Liver (tissue), 3 donors: ENCODE results near the gene RPL38.

Experiments used
- CTCF ChIP-seq: fragments of 150-350 bp; IDR thresholded peaks from 2 replicates; pipeline ENCODE4 v1.5.1; 2017; ENCODE audit warnings: improper control_type of control experiment, low read depth, low read length; ENCODE audit not compliant: missing input control
- EGR1 ChIP-seq, 2 donors: IDR thresholded peaks; 2 replicates each; pipeline ENCODE4 v1.6.1; 2016 to 2018; ENCODE audit warnings: antibody characterized with exemption in 2 of 2, low read depth in 2 of 2
- GABPA ChIP-seq, 2 donors: IDR thresholded peaks in 1 of 2; conservative IDR thresholded peaks in 1 of 2; 2 replicates each; pipeline ENCODE4 v1.6.1; 2016; ENCODE audit warnings: antibody characterized with exemption in 2 of 2, mild to moderate bottlenecking in 1 of 2, moderate library complexity in 1 of 2
- HNF4G ChIP-seq: IDR thresholded peaks from 2 replicates; pipeline ENCODE4 v1.6.1; 2016; ENCODE audit warnings: antibody characterized with exemption
- MAX ChIP-seq: IDR thresholded peaks from 2 replicates; pipeline ENCODE4 v1.6.1; 2016; ENCODE audit warnings: antibody characterized with exemption
- NR2F2 ChIP-seq: IDR thresholded peaks from 2 replicates; pipeline ENCODE4 v1.6.1; 2016; ENCODE audit warnings: antibody characterized with exemption
- RAD21 ChIP-seq, 2 donors: IDR thresholded peaks; 2 replicates each; pipeline ENCODE4 v1.6.1; 2016; ENCODE audit warnings: antibody characterized with exemption in 2 of 2, mild to moderate bottlenecking in 2 of 2
- REST ChIP-seq: IDR thresholded peaks from 2 replicates; pipeline ENCODE4 v1.6.1; 2016; ENCODE audit warnings: antibody characterized with exemption, mild to moderate bottlenecking
- SP1 ChIP-seq: IDR thresholded peaks from 2 replicates; pipeline ENCODE4 v1.6.1; 2018; ENCODE audit warnings: antibody characterized with exemption, mild to moderate bottlenecking
- TAF1 ChIP-seq: conservative IDR thresholded peaks from 2 replicates; pipeline ENCODE4 v1.6.1; 2016; ENCODE audit warnings: antibody characterized with exemption, mild to moderate bottlenecking
- YY1 ChIP-seq: IDR thresholded peaks from 2 replicates; pipeline ENCODE4 v1.6.1; 2016; ENCODE audit warnings: antibody characterized with exemption, mild to moderate bottlenecking
- TF ChIP-seq, protein P1 (sequence below): IDR thresholded peaks from 2 replicates; pipeline ENCODE4 v1.6.1; 2016; ENCODE audit warnings: antibody characterized with exemption
- donor health status: healthy.
- donor health status: healthy.

- TF ChIP-seq RAD21 (IDR thresholded peaks at IDR 0.05) (no peak), MAX (no peak), CTCF (no peak), YY1 (no peak), EGR1 (IDR thresholded peaks at IDR 0.05; ENCODE audit: low read depth in 2 of 2) (no peak), NR2F2 (no peak), HNF4G (no peak), REST (no peak), TAF1 (no peak), GABPA (IDR thresholded peaks at IDR 0.05 in 1 of 2, conservative IDR thresholded peaks at IDR 0.05 in 1 of 2) (no peak), SP1 (no peak)
- TF ChIP-seq, protein P1, sequence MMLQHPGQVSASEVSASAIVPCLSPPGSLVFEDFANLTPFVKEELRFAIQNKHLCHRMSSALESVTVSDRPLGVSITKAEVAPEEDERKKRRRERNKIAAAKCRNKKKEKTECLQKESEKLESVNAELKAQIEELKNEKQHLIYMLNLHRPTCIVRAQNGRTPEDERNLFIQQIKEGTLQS = no peak
Measured at GRCh38 chr17:74181341-74181740, 22.1 kb upstream of the RPL38 start.
